NCI-H446 (cell line): ENCODE data around the gene HLA-DRA.
A peak's percentile ranks its signal among the peaks of the same experiment; 100 is the strongest.

ENCODE experiments used
- DNase-seq, 2 experiments: peaks; one replicate each; lab custom pipeline; 2025; lab: John Stamatoyannopoulos, UW

The HLA-DRA gene

GRCh38 chr6:32439602-32440214, at the start of gene HLA-DRA:
TSS of gene HLA-DRA (plus strand) at chr6:32439887. CDS start at chr6:32439951, 64 bp downstream.
- DNase-seq: peak; percentile 24 to 52

DNA sequence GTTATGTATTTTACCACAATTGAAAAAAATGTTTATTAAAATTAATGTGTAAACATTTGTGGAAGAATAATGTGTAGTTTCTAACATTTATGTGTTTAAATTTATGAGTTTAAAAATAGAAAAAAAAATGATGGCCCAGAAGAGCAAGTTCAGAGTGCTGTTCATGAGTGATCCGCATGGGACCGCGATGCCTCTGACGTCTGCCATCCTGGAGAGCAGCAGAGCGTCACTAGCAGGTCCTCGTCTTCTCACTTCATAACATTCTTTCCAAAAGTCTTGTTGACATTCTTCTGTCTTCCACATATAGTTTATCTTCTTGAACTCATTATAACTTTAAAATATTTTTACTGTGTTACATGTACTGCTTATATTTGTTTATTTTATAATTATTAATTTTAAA, 48.2 kb upstream of the HLA-DRA start:
- no peak for DNase-seq

- DNase-seq: no peak
Measured at GRCh38 chr6:32393665-32394420, 45.8 kb upstream of the HLA-DRA start.

DNA sequence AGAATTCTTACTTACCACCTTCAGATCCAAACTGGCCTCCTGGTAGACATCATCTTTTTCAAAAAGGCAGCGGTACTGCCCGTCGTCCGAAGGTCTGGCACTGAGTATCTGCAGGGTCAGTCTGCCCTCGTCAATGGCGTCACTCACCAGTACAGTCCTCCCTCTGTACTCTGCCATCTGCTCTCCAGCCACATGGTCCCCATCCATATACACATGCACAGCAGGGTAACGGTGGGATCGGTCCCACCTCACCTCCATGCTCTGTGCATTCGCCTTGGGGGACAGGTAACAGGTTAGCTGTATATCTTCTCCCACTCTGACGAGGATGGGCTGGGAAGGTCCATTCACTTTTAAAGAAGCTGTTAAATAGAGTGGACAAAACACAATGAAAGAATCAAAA, 43.7 kb upstream of the HLA-DRA start:
- DNase-seq: no peak

- DNase-seq: no peak
Measured at GRCh38 chr6:32397252-32397920, 42.3 kb upstream of the HLA-DRA start.

DNA sequence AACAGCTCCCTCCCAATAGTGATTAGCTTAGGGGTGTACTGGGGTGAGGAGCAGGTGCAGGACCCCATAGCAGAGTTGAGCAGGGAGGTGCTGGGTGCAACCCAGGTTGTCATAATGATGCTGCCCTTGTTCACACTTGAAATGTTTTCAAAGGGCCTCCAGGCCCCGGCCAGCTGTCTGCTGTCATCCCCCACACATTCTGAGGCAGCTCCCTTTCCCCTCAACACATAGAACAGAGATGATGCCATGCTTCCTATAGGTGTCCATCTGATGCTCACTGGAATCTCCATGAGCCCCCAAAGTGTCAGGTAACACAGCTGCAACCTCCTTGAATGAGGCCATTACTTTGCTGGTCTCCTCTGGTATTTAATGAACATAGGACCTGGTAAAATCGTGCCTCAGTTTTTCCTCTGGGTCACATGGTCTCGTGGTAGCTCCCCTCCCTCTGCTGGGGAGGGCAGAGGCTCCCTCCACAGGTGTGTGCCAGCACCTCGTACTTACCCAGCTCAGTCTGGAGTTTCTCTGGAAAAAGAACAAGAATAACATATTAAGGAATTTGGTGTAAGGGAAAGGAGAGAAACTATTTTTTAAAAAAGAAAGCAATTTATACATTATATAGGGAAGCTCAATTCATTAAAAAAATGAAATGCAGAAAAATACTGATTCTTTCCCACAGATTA, 38.3 kb upstream of the HLA-DRA start:
- no peak for DNase-seq

DNA sequence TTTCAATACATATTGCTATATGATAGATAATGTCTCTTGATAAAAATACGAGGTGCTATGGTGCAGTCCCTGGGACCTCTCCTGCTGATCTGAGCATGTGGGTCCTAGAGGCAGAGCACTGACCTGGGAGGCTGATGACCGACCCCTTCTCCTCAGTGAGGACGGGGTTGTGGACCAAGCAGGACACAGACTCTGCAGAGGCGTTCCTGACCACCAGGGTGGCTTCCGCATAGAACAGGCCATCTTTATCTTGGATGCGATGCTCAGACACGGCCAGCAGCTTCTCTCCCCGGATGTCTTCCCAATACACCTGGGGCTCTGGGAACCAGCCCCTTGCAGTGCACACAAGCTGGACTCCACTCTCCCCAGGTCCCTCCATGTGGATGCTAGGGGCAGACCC, 36.9 kb upstream of the HLA-DRA start:
- DNase-seq: no peak

DNA sequence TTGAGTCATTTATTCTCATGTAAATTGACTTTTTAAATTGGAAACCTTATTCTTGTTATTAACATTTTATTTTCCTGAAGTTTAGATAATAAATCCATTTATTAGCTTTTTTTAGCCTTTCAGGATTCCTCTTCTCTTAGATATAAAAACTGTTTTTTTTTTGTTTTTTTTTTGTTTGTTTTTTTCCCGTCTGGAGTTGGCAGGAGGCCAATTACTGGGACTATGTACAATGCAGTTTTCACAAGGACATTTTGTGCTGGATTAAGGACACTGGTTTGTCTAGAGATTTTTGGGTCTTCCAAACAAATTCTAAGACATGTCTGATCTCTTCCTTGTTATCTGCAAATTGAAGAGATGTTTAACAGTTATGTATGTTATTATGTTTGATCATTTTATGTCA, 34.0 kb upstream of the HLA-DRA start:
- no peak for DNase-seq

DNA sequence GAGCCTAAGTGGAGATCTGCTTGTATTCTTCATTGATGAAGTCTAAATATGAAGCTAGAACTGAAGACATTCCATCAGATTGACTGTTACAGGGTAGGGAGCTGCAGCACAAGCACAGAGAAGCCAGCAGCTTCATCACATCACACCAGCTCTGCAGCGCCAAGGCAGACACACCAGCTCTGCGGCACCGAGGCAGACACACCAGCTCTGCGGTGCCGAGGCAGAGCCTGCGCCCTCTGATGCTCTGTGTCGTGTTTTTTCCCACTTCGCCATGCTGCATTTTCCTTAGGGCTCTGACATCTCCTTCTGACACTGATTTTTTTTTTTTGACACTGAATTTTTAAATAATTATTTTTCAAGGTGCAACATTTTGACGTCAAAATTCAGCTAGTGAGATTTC, 33.5 kb upstream of the HLA-DRA start:
- DNase-seq: no peak

DNA sequence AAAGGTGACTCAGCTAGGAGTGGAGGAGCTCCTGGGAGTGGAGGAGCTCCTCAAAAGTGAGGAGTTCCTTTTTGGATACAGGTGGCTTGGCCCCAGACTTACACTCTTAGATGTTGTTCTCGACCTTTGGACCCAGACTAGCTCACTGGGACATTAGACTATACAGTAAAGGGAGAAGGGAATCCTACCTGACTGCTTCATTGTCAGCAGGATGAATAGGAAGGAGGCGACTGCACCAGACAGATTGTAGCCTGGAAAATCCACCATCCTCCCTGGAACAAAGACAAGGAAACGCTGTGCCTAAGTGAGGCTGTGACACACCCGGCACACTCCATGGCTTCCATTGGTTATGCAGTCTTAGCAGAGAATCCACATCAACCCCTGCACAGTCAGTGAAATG, 32.8 kb upstream of the HLA-DRA start, which contains the start of gene BTNL2:
BTNL2 (minus strand) TSS at position 325 of the 400 bp plus-strand sequence; CDS start at position 267, 58 bp downstream.
- no peak for DNase-seq

GRCh38 chr6:32410906-32411305, 28.8 kb upstream of the HLA-DRA start:
- no peak for DNase-seq

GRCh38 chr6:32411566-32412327, 27.9 kb upstream of the HLA-DRA start:
- no peak for DNase-seq

- DNase-seq: peak; percentile 3 to 63
Measured at GRCh38 chr6:32413427-32414047, 26.1 kb upstream of the HLA-DRA start.

DNA sequence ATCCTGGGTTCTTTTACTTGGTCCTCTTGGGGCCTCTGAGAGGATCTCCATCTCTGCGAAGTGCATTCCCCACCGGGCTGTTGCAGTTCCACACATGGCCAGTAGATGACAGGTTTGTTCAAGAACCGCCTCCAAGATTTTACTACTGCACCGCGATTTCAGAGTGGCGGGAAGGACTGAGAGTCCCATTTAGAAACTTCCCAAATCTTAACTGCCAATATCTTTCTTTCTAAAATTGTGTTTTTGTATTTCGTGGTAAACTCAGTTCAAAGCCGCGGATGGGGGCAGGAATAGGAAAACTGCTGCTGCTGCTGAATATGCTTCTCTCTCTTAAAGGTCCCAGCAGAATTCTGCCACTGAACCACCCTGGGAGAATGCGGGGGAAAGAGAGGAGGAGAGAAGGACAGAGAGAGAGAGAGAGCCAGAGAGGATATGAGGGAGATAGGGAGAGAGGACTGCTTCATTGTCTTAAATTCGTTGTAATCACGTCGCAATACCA, 24.1 kb upstream of the HLA-DRA start:
- DNase-seq: peak; percentile 29 to 67

DNA sequence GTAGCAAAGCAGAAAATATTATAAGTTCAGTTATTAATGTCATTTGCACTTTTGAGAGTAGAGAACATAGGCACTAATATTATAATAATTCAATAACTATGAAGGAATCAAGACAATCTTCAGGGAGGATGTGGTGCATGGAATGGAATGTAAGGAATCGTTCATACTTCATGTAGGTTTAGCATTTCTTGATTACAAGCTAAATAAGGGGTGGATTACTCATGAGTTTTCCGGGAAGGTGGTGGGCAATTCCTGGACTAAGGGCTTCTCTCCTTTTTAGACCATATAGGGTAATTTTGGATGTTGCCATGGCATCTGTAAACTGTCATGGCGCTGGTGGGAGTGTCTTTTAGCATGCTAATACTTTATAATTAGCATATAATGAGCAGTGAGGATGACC, 23.7 kb upstream of the HLA-DRA start:
- no peak for DNase-seq

- DNase-seq: no peak
Measured at GRCh38 chr6:32424589-32425300, 14.9 kb upstream of the HLA-DRA start.

DNA sequence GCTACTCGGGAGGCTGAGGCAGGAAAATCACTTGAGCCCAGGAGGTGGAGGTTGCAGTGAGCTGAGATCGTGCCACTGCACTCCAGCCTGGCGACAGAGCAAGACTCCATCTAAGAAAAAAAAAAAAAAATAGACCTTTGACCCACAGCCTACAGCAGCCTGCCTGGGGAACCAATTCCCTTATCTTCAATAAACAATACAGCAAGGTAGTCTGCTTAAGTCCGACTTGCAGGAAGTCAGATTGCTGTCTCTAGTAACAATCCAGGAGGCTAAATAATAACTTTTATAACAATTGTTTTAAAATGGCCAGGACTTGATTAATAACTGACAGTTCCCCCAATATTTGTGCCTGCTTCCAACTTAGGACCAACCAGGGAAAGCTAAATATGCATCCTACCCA, 13.3 kb upstream of the HLA-DRA start:
- DNase-seq: no peak

DNA sequence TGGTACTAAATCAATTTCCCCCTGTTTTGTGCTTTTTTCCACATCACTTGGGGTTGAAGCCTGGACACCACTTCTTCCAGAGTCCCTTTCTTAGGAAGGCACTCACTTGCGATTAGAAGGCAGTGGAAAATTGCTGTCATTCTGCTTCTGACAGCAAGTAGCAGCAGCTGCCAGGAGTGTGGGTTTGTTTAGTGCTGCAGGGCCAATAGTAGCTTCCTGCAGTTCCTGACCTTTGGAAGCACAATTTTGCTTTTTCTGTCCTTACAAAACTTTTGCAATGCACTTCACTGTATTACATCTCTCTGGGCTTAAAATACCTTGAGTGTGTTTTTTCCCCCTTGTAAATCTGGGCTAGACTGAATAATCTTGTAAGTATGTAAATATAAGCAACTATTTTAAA, 12.5 kb upstream of the HLA-DRA start:
- DNase-seq: no peak

GRCh38 chr6:32427934-32428474, 11.7 kb upstream of the HLA-DRA start:
- no peak for DNase-seq

GRCh38 chr6:32430179-32430578, 9.5 kb upstream of the HLA-DRA start:
- DNase-seq: no peak
